Measurements from ENCODE around the gene KRTAP5-9.

KRTAP5-9 gene

GRCh38 chr11:71502871-71503435 lies 45.3 kb upstream of the KRTAP5-9 start:
- no peaks in the 10 kb centered on the region for H3K9me2 ChIP-seq (ENCODE audit: low read depth, low read length)
- no peak for TF ChIP-seq CTCF (IDR thresholded peaks at IDR 0.05; ENCODE audit: low read length)
- no peak for TF ChIP-seq EZH2 (IDR thresholded peaks at IDR 0.05; ENCODE audit: borderline replicate concordance, low read length)
- H3K4me1 ChIP-seq (ENCODE audit: insufficient read depth, low read length, severe bottlenecking): no peaks in the 10 kb centered on the region
- H3K4me3 ChIP-seq (ENCODE audit: low read depth, low read length, poor library complexity, severe bottlenecking): no peak overlapping the region
- no peaks in the 10 kb centered on the region for H3K9me3 ChIP-seq (ENCODE audit: low read length)
- H3K27me3 ChIP-seq (ENCODE audit: insufficient read depth, low read length): no peaks in the 10 kb centered on the region
- H3K36me3 ChIP-seq (ENCODE audit: insufficient read depth, low read length): peaks cover 24% of the 10 kb centered on the region
- no peak overlapping the region for H3K27ac ChIP-seq (ENCODE audit: low read depth, low read length, poor library complexity, severe bottlenecking)
- H3K79me2 ChIP-seq (ENCODE audit: insufficient read depth, low read length): no peaks in the 10 kb centered on the region
- H3F3A ChIP-seq (ENCODE audit: insufficient read depth, low read length): no peaks in the 10 kb centered on the region
- H2AFZ ChIP-seq (ENCODE audit: low read length): no peak overlapping the region
- no peak overlapping the region for H3K9ac ChIP-seq (ENCODE audit: low read length)
- no peak overlapping the region for H3K4me2 ChIP-seq (ENCODE audit: low read length)
- no peaks in the 10 kb centered on the region for H4K20me1 ChIP-seq (ENCODE audit: insufficient read depth, low read length)

GRCh38 chr11:71504531-71504930 lies 43.7 kb upstream of the KRTAP5-9 start:
- Histone ChIP-seq H3K9me3 (ENCODE audit: low read length) (0 out of 2 replicates have a peak, but pooled peaks cover 4% of the 10 kb centered on the region), H3K27ac (ENCODE audit: low read depth, low read length, poor library complexity, severe bottlenecking) (no peak overlapping the region), H3K36me3 (ENCODE audit: insufficient read depth, low read length) (peaks cover 8% of the 10 kb centered on the region), H3K4me3 (ENCODE audit: low read depth, low read length, poor library complexity, severe bottlenecking) (no peak overlapping the region), H4K20me1 (ENCODE audit: insufficient read depth, low read length) (no peaks in the 10 kb centered on the region), H2AFZ (ENCODE audit: low read length) (no peak overlapping the region), H3K4me1 (ENCODE audit: insufficient read depth, low read length, severe bottlenecking) (no peaks in the 10 kb centered on the region), H3F3A (ENCODE audit: insufficient read depth, low read length) (no peaks in the 10 kb centered on the region), H3K9ac (ENCODE audit: low read length) (no peak overlapping the region), H3K79me2 (ENCODE audit: insufficient read depth, low read length) (no peaks in the 10 kb centered on the region), H3K27me3 (ENCODE audit: insufficient read depth, low read length) (no peaks in the 10 kb centered on the region), H3K4me2 (ENCODE audit: low read length) (no peak overlapping the region), H3K9me2 (ENCODE audit: low read depth, low read length) (no peaks in the 10 kb centered on the region)
- TF ChIP-seq EZH2 (IDR thresholded peaks at IDR 0.05; ENCODE audit: borderline replicate concordance, low read length): no peak
- TF ChIP-seq CTCF (IDR thresholded peaks at IDR 0.05; ENCODE audit: low read length): no peak

GRCh38 chr11:71505001-71505400 lies 43.2 kb upstream of the KRTAP5-9 start:
- peaks cover 4% of the 10 kb centered on the region; the same call in 1 of the 2 replicates for H3K36me3 ChIP-seq (ENCODE audit: insufficient read depth, low read length)
- H4K20me1 ChIP-seq (ENCODE audit: insufficient read depth, low read length): no peaks in the 10 kb centered on the region
- no peak overlapping the region for H2AFZ ChIP-seq (ENCODE audit: low read length)
- H3F3A ChIP-seq (ENCODE audit: insufficient read depth, low read length): no peaks in the 10 kb centered on the region
- H3K9me2 ChIP-seq (ENCODE audit: low read depth, low read length): no peaks in the 10 kb centered on the region
- no peak overlapping the region for H3K4me3 ChIP-seq (ENCODE audit: low read depth, low read length, poor library complexity, severe bottlenecking)
- TF ChIP-seq EZH2 (IDR thresholded peaks at IDR 0.05; ENCODE audit: borderline replicate concordance, low read length) (no peak), CTCF (IDR thresholded peaks at IDR 0.05; ENCODE audit: low read length) (no peak)
- no peaks in the 10 kb centered on the region for H3K4me1 ChIP-seq (ENCODE audit: insufficient read depth, low read length, severe bottlenecking)
- no peak overlapping the region for H3K4me2 ChIP-seq (ENCODE audit: low read length)
- peaks cover 8% of the 10 kb centered on the region; the same call in 1 of the 2 replicates for H3K9me3 ChIP-seq (ENCODE audit: low read length)
- no peak overlapping the region for H3K27ac ChIP-seq (ENCODE audit: low read depth, low read length, poor library complexity, severe bottlenecking)
- H3K9ac ChIP-seq (ENCODE audit: low read length): no peak overlapping the region
- no peaks in the 10 kb centered on the region for H3K79me2 ChIP-seq (ENCODE audit: insufficient read depth, low read length)
- H3K27me3 ChIP-seq (ENCODE audit: insufficient read depth, low read length): no peaks in the 10 kb centered on the region
